Measurements from ENCODE around the gene TTLL13. TPM values are rescaled to one million over a fixed set of nuclear protein-coding genes. Genes with fewer than 3 reads are reported as not detected.
A peak's percentile ranks its signal among the peaks of the same experiment; 100 is the strongest.

Gene TTLL13
- total RNA-seq, 2 donors from 2014 or later, result 0.15 to 0.46 TPM

DNA sequence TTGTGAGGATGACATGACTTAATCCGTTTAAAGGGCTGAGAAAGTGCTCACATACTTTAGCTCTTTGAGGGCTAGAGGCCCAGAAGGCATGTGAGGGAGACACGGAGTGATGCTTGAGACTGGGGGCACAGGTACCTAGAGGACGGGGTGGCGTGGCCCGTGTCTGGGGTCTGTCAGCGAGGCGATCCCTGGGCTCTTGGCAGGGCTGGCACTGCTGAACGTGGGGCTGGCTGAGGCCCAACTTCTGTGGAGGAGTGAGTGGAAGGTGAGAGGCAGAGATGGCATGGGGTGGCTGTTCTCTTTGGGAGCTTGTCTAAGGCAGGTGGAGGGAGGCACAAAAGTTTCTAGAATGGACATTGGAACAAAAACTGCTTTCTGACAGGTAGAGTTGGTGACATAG lies 38.8 kb upstream of the TTLL13 start:
- H3K9me3 ChIP-seq (ENCODE audit: control insufficient read depth, low read length), result no peaks in the 10 kb centered on the region
- WGBS, 2 experiments (ENCODE audit: insufficient coverage in 1 of 2, insufficient read length in 1 of 2), result 82 to 91% methylated on average over 1 to 8 of the region's 8 CpGs
- no peak overlapping the region for H3K27ac ChIP-seq (ENCODE audit: low read depth, low read length)
- H3K36me3 ChIP-seq (ENCODE audit: control insufficient read depth, insufficient read depth, low read length), result no peaks in the 10 kb centered on the region
- no peak overlapping the region for H3K4me3 ChIP-seq (ENCODE audit: low read length)
- Mint-ChIP-seq H3K4me3 (no peak overlapping the region), H3K4me1 (peaks cover 6% of the 10 kb centered on the region), H3K9me3 (no peaks in the 10 kb centered on the region), H3K27me3 (ENCODE audit: insufficient read depth) (no peaks in the 10 kb centered on the region), H3K27ac (peak overlapping the region; percentile 41), H3K36me3 (ENCODE audit: low read depth) (peaks cover 6% of the 10 kb centered on the region)
- H3K27me3 ChIP-seq (ENCODE audit: control insufficient read depth, insufficient read depth, low read length, poor library complexity, severe bottlenecking), result no peaks in the 10 kb centered on the region
- no peak overlapping the region for H3K9ac ChIP-seq (ENCODE audit: extremely low read depth, low read length, poor library complexity, severe bottlenecking)
- peaks cover 5% of the 10 kb centered on the region for H3K4me1 ChIP-seq (ENCODE audit: control insufficient read depth, insufficient read depth, low read length)
- DNase-seq, result no peak
- TF ChIP-seq, protein P1, sequence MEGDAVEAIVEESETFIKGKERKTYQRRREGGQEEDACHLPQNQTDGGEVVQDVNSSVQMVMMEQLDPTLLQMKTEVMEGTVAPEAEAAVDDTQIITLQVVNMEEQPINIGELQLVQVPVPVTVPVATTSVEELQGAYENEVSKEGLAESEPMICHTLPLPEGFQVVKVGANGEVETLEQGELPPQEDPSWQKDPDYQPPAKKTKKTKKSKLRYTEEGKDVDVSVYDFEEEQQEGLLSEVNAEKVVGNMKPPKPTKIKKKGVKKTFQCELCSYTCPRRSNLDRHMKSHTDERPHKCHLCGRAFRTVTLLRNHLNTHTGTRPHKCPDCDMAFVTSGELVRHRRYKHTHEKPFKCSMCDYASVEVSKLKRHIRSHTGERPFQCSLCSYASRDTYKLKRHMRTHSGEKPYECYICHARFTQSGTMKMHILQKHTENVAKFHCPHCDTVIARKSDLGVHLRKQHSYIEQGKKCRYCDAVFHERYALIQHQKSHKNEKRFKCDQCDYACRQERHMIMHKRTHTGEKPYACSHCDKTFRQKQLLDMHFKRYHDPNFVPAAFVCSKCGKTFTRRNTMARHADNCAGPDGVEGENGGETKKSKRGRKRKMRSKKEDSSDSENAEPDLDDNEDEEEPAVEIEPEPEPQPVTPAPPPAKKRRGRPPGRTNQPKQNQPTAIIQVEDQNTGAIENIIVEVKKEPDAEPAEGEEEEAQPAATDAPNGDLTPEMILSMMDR (conservative IDR thresholded peaks at IDR 0.05), result no peak

DNA sequence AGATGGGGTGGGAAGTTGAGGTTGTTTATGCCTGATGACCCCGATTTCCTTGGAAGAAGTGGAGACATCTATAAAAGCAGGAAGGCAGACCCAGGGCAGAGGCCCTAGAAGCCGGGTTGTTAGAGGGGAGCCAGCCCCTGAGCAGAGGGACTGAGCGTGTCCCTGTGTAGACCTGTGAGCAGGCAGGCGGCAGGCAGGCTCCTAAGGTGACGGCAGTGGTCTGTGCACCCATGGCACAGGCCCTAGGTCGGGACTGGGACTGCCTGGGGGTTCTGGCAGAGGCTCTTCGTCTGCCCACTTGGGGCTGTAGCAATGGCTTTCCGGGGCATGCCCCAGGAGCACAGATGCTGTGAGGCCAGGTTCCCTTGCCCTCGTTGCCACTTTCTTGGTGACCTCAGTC lies 38.3 kb upstream of the TTLL13 start:
- Mint-ChIP-seq H3K4me3 (no peak overlapping the region), H3K27ac (peak overlapping the region; percentile 41), H3K36me3 (ENCODE audit: low read depth) (peaks cover 6% of the 10 kb centered on the region), H3K27me3 (ENCODE audit: insufficient read depth) (no peaks in the 10 kb centered on the region), H3K4me1 (peaks cover 3% of the 10 kb centered on the region), H3K9me3 (no peaks in the 10 kb centered on the region)
- Histone ChIP-seq H3K4me1 (ENCODE audit: control insufficient read depth, insufficient read depth, low read length) (peaks cover 5% of the 10 kb centered on the region), H3K36me3 (ENCODE audit: control insufficient read depth, insufficient read depth, low read length) (no peaks in the 10 kb centered on the region), H3K9ac (ENCODE audit: extremely low read depth, low read length, poor library complexity, severe bottlenecking) (no peak overlapping the region), H3K4me3 (ENCODE audit: low read length) (no peak overlapping the region), H3K27ac (ENCODE audit: low read depth, low read length) (no peak overlapping the region), H3K9me3 (ENCODE audit: control insufficient read depth, low read length) (no peaks in the 10 kb centered on the region), H3K27me3 (ENCODE audit: control insufficient read depth, insufficient read depth, low read length, poor library complexity, severe bottlenecking) (no peaks in the 10 kb centered on the region)
- TF ChIP-seq, protein P1 (conservative IDR thresholded peaks at IDR 0.05), result no peak
- WGBS, 2 experiments (ENCODE audit: insufficient coverage in 1 of 2, insufficient read length in 1 of 2), result 90 to 91% methylated on average over 7 to 9 of the region's 9 CpGs
- no peak for DNase-seq

DNA sequence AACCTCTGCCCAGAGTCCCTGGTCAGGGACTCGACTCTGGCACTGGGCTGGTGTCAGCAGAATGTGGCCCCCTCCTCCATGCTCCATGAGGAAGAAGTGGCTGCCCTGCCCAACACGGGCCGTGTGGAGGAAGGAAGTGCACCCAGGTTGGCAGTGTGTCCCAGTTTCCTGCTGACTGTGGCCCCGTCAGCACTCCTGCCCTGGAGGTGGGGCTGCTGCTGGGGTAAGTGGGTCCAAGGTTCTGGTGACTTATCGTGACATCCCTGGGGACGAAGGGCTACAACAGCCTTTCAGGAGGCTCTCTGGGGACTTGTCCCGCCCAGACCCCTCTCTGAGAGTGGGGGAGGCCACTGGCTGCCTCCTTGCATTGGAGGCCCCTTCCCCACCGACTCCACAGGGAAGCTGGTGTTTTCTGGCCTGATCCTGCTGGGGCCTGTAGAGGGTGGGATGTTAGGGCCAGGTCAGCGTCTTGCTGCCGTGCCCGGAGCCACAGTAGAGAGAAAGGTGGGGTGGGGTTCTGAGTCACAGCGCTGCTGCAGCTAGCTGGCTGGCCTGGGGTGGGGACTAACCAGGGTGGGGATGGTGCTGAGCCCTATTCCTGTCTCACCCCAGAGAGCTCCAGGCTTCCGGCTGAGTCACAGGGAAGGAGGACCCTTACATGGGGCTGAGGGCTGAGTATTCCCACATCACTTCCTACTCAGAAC lies 37.8 kb upstream of the TTLL13 start:
- Histone ChIP-seq H3K4me3 (ENCODE audit: low read length) (no peak overlapping the region), H3K9ac (ENCODE audit: extremely low read depth, low read length, poor library complexity, severe bottlenecking) (no peak overlapping the region), H3K4me1 (ENCODE audit: control insufficient read depth, insufficient read depth, low read length) (peaks cover 5% of the 10 kb centered on the region), H3K27me3 (ENCODE audit: control insufficient read depth, insufficient read depth, low read length, poor library complexity, severe bottlenecking) (no peaks in the 10 kb centered on the region), H3K9me3 (ENCODE audit: control insufficient read depth, low read length) (no peaks in the 10 kb centered on the region), H3K36me3 (ENCODE audit: control insufficient read depth, insufficient read depth, low read length) (no peaks in the 10 kb centered on the region), H3K27ac (ENCODE audit: low read depth, low read length) (no peak overlapping the region)
- Mint-ChIP-seq H3K4me3 (no peak overlapping the region), H3K9me3 (no peaks in the 10 kb centered on the region), H3K36me3 (ENCODE audit: low read depth) (peaks cover 6% of the 10 kb centered on the region), H3K4me1 (no peaks in the 10 kb centered on the region), H3K27ac (no peak overlapping the region), H3K27me3 (ENCODE audit: insufficient read depth) (no peaks in the 10 kb centered on the region)
- DNase-seq, result no peak
- TF ChIP-seq, protein P1 (conservative IDR thresholded peaks at IDR 0.05), result no peak
- 82 to 91% methylated on average over 9 to 12 of the region's 13 CpGs for WGBS, 2 experiments (ENCODE audit: insufficient coverage in 1 of 2, insufficient read length in 1 of 2)

All from endodermal cell (in vitro differentiated cells).